CD4-positive, alpha-beta T cell (primary cell): ENCODE data around the gene C16orf96. TPM values are rescaled to one million over a fixed set of nuclear protein-coding genes. Genes with fewer than 3 reads are reported as not detected.

ENCODE experiments used
- ATAC-seq: fragments of 200-7000 bp; cut with Tn5 transposase; one replicate; pipeline ENCODE4 v1.10.0; 2022; ENCODE audit warnings: mild to moderate bottlenecking; ENCODE audit not compliant: poor library complexity
- CTCF ChIA-PET: fragments of 350-600 bp; sonication (Branson Sonifier 250); formaldehyde crosslinking; loops from one replicate; lab custom pipeline; 2021; ENCODE audit warnings: antibody characterized with exemption, inconsistent platforms; lab: Charles Lee
- POLR2A ChIA-PET: fragments of 350-600 bp; sonication (Branson Sonifier 250); formaldehyde crosslinking; loops from one replicate; lab custom pipeline; 2021; ENCODE audit warnings: antibody characterized with exemption, inconsistent platforms; lab: Charles Lee
- DNase-seq, 14 experiments: peaks; one replicate each; pipeline ENCODE4 v3.0.0-alpha.2; 2013 to 2020; ENCODE audit warnings: mixed read lengths in 2 of 14
- H3K27ac ChIP-seq, 2 donors: one replicate each; pipeline versions ENCODE4 v1.5.1 to v1.7.0; 2013; ENCODE audit warnings: low read length in 2 of 2, low read depth in 1 of 2, mild to moderate bottlenecking in 1 of 2
- H3K27me3 ChIP-seq, 2 experiments: 1 replicate in 1 of 2; 2 replicates in 1 of 2; pipeline versions ENCODE4 v1.6.1 to v1.7.0; 2013; ENCODE audit warnings: low read length in 2 of 2, control low read depth in 1 of 2, mild to moderate bottlenecking in 1 of 2, moderate library complexity in 1 of 2; ENCODE audit not compliant: insufficient read depth in 2 of 2, control insufficient read depth in 1 of 2
- H3K36me3 ChIP-seq: one replicate; pipeline ENCODE4 v1.6.1; 2013; ENCODE audit warnings: low read length, control low read depth; ENCODE audit not compliant: insufficient read depth
- H3K4me1 ChIP-seq: one replicate; pipeline ENCODE4 v1.6.1; 2013; ENCODE audit warnings: low read length, control low read depth; ENCODE audit not compliant: insufficient read depth
- H3K4me3 ChIP-seq: one replicate; pipeline ENCODE4 v1.5.1; 2013; ENCODE audit warnings: mild to moderate bottlenecking, low read length, moderate library complexity
- H3K9me3 ChIP-seq, 2 experiments: 1 replicate in 1 of 2; 2 replicates in 1 of 2; pipeline versions ENCODE4 v1.6.1 to v1.7.0; 2013; ENCODE audit warnings: low read length in 2 of 2, mild to moderate bottlenecking in 2 of 2, control low read depth in 1 of 2, moderate library complexity in 1 of 2; ENCODE audit not compliant: control insufficient read depth in 1 of 2, insufficient read depth in 1 of 2
- H3K27ac Mint-ChIP-seq: one replicate; pipeline ENCODE4 v1.8.0; 2020; ENCODE audit warnings: mixed read lengths
- H3K27me3 Mint-ChIP-seq: one replicate; pipeline ENCODE4 v1.8.0; 2021; ENCODE audit warnings: mixed read lengths
- H3K36me3 Mint-ChIP-seq: one replicate; pipeline ENCODE4 v1.8.0; 2021; ENCODE audit warnings: low read depth, mixed read lengths
- H3K4me1 Mint-ChIP-seq: one replicate; pipeline ENCODE4 v1.8.0; 2021; ENCODE audit warnings: low read depth, mixed read lengths
- H3K4me3 Mint-ChIP-seq: one replicate; pipeline ENCODE4 v1.8.0; 2020; ENCODE audit warnings: mild to moderate bottlenecking, mixed read lengths
- H3K9me3 Mint-ChIP-seq: one replicate; pipeline ENCODE4 v1.8.0; 2020; ENCODE audit warnings: mixed read lengths
- intact Hi-C, 2 experiments: fragments of 100-400 bp; cut with DNase I in 1 of 2; cut with micrococcal nuclease in 1 of 2; formaldehyde crosslinking; loops; one replicate each; pipeline versions ENCODE4 v1.15.1 to v1.9.0; 2023 to 2025; cut with DNase I, micrococcal nuclease
- total RNA-seq, 174 experiments: library from RNA in 2 of 174; stranded (reverse) in 2 of 174; gene quantifications; one replicate each; pipeline ENCODE4 v1.2.3 and lab custom pipeline; 2021 to 2026
- TF ChIP-seq, protein P1 (sequence below): fragments of 200-600 bp; IDR thresholded peaks from one replicate; pipeline ENCODE4 v1.8.0; 2022; ENCODE audit warnings: antibody characterized with exemption, mild to moderate bottlenecking

C16orf96 gene
- total RNA-seq, 2 experiments from 2014 or later: 0.27 to 0.42 TPM

DNA sequence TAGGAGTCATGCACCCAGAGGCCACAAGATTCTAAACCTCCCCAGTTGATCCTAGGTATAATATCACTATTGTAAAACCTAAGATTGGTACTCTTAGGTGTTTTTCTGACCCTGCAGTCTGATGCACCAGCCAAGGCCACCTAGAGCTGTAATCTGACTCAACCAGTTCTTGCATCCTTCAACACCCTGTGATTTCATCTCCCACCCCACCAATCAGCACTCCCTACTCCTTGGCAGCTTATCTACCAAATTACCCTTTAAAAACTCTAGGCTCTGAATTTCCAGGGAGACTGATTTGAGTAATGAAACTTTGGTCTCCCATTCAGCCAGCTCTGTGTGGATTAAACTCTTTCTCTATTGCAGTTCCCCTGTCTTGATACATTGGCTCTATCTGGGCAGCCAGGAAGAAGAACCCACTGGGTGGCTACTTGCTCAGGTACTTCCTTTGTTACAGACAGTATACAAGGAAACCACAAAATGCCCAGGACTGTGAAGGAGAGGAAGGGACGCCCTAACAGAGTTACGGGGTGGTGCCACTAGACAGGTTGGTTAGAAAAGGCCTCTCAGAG lies 16.3 kb upstream of the C16orf96 start:
- peaks cover 0 to 6% of the 10 kb centered on the region in 2 experiments for H3K9me3 ChIP-seq
- Mint-ChIP-seq H3K4me3 (peak overlapping the region; percentile 91), H3K4me1 (peaks cover 35% of the 10 kb centered on the region), H3K27ac (peak overlapping the region; percentile 89), H3K27me3 (no peaks in the 10 kb centered on the region), H3K36me3 (peaks cover 6% of the 10 kb centered on the region), H3K9me3 (no peaks in the 10 kb centered on the region)
- H3K27me3 ChIP-seq: no peaks in the 10 kb centered on the region
- ChIA-PET POLR2A (interaction anchor here (1.3 to 3.8 kb wide), 7 partner anchors 10 to 194 kb away, joined by 3 to 45 read pairs (median 9); partner anchors contain the start of genes ANKS3, CORO7, DNAAF8 and HMOX2), CTCF (interaction anchor here (3.1 kb wide), 1 partner anchor 9 kb away, joined by 15 read pairs; no protein-coding TSS in a partner anchor)
- no peak overlapping the region for H3K27ac ChIP-seq
- no peak for ATAC-seq
- H3K4me1 ChIP-seq: peaks cover 35% of the 10 kb centered on the region
- H3K36me3 ChIP-seq: no peaks in the 10 kb centered on the region
- intact Hi-C loops: loop anchor here in 1 of 2 experiments (2.0 to 5.0 kb wide), 2 partner anchors 63 to 78 kb away; partner anchors contain the start of gene HMOX2
- TF ChIP-seq, protein P1, sequence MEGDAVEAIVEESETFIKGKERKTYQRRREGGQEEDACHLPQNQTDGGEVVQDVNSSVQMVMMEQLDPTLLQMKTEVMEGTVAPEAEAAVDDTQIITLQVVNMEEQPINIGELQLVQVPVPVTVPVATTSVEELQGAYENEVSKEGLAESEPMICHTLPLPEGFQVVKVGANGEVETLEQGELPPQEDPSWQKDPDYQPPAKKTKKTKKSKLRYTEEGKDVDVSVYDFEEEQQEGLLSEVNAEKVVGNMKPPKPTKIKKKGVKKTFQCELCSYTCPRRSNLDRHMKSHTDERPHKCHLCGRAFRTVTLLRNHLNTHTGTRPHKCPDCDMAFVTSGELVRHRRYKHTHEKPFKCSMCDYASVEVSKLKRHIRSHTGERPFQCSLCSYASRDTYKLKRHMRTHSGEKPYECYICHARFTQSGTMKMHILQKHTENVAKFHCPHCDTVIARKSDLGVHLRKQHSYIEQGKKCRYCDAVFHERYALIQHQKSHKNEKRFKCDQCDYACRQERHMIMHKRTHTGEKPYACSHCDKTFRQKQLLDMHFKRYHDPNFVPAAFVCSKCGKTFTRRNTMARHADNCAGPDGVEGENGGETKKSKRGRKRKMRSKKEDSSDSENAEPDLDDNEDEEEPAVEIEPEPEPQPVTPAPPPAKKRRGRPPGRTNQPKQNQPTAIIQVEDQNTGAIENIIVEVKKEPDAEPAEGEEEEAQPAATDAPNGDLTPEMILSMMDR: no peak
- no peak overlapping the region for H3K4me3 ChIP-seq
- DNase-seq: no peak

DNA sequence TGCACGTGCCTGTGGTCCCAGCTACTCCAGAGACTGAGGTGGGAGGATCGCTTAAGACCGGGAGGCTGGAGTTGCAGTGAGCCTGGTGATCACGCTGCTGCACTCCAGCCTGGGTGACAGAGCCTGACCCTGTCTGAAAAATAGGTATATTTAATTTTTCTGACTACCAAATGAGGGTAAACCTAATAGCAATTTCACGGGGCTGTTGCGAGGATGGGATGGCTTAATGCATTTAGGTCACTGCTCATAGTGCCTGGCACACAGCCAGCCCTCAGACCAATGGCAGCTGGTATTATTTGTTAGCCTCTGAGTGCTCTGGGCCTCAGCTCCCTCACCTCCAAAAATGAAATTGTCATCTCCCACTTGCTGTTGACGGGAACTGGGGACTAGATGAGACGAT lies 11.7 kb upstream of the C16orf96 start:
- no peak for DNase-seq
- Mint-ChIP-seq H3K27me3 (no peaks in the 10 kb centered on the region), H3K4me3 (no peak overlapping the region), H3K27ac (no peak overlapping the region), H3K36me3 (peaks cover 6% of the 10 kb centered on the region), H3K4me1 (peaks cover 5% of the 10 kb centered on the region), H3K9me3 (no peaks in the 10 kb centered on the region)
- TF ChIP-seq, protein P1: no peak
- POLR2A ChIA-PET: no interaction called here
- no peaks in the 10 kb centered on the region for H3K27me3 ChIP-seq
- H3K27ac ChIP-seq: no peak overlapping the region
- no peak overlapping the region for H3K4me3 ChIP-seq
- H3K9me3 ChIP-seq: peaks cover 0 to 6% of the 10 kb centered on the region in 2 experiments
- no peak for ATAC-seq
- intact Hi-C loops: no loop called here
- H3K4me1 ChIP-seq: peaks cover 10% of the 10 kb centered on the region
- no peaks in the 10 kb centered on the region for H3K36me3 ChIP-seq
- CTCF ChIA-PET: no interaction called here

DNA sequence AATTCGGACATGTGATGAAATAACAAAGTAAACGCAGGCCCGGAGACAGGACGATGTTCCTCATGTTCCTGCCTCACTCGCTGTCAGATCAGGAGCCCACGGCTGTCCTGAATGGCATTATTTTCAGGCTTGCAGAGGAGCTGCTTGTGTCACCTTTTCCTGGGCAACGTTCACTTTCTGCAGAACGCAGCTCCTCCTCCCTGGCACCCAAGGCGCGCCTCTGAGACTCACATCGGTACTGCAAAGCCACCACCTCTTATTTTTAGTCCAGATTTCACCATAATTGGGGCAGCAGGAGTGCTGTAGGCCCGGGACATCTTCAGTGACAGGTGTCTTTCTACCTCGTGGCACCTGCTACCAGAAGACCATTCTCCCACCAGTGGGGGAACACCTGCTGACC lies 8.0 kb upstream of the C16orf96 start:
- Mint-ChIP-seq H3K27ac (no peak overlapping the region), H3K4me1 (peaks cover 5% of the 10 kb centered on the region), H3K36me3 (no peaks in the 10 kb centered on the region), H3K27me3 (no peaks in the 10 kb centered on the region), H3K4me3 (no peak overlapping the region), H3K9me3 (no peaks in the 10 kb centered on the region)
- Histone ChIP-seq H3K36me3 (no peaks in the 10 kb centered on the region), H3K9me3 (no peaks in the 10 kb centered on the region), H3K4me1 (peaks cover 10% of the 10 kb centered on the region), H3K27me3 (no peaks in the 10 kb centered on the region), H3K4me3 (no peak overlapping the region), H3K27ac (no peak overlapping the region)
- TF ChIP-seq, protein P1: no peak
- intact Hi-C loops: loop anchor here (1.0 to 2.0 kb wide), 5 partner anchors 33 to 189 kb away; partner anchors contain the start of gene HMOX2 (in 1 of the 2)
- ChIA-PET CTCF (interaction anchor here (0.5 to 3.5 kb wide), 24 partner anchors 9 to 1020 kb away, joined by 3 to 59 read pairs (median 4); partner anchors contain the start of genes CDIP1, HMOX2 and NMRAL1), POLR2A (interaction anchor here (0.7 to 2.1 kb wide), 9 partner anchors 9 to 145 kb away, joined by 3 to 9 read pairs (median 3); partner anchors contain the start of genes CDIP1 and HMOX2)
- DNase-seq (no peak), ATAC-seq (no peak)
